ENCODE measurements around the gene MLIP. TPM values are rescaled to one million over a fixed set of nuclear protein-coding genes. Genes with fewer than 3 reads are reported as not detected.

MLIP gene
- total RNA-seq, 1 experiment from 2014 or later = 0.59 TPM

DNA sequence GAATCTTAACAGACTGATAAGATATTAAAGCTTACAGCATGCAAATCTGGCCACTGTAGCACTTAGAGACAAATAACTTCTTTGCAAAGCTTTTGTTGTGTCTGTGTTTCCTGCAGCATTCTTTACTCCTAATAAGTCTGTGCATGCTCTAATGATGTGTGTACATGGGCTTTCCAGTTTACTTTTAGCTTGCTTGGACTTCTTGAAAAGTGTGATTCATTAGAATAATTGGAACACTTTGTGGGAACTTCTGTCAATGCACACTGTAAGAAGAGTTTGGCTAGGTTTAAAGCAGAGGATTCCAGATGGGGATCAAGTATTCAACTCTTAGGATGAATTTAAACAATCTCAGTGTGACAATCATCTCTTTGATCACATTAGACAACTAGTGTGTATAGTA, 174.9 kb downstream of the MLIP start:
- Histone ChIP-seq H3K4me3 (replicated peaks in 1 of 2; ENCODE audit: low read depth in 1 of 2, low read length in 2 of 2) (no peak overlapping the region), H3K4me2 (ENCODE audit: low read length) (no peak overlapping the region), H3K4me1 (ENCODE audit: control insufficient read depth in 1 of 2, insufficient read depth in 2 of 2, low read length in 2 of 2) (peaks cover 0 to 14% of the 10 kb centered on the region in 2 experiments; a peak in 2 of 4 replicates), H3K9me2 (ENCODE audit: insufficient read depth) (no peaks in the 10 kb centered on the region), H3K9ac (ENCODE audit: low read length) (no peak overlapping the region), H3K27ac (ENCODE audit: low read depth, low read length) (no peak overlapping the region), H3K36me3 (ENCODE audit: control insufficient read depth in 1 of 2, insufficient read depth in 2 of 2, low read length in 2 of 2) (no peaks in the 10 kb centered on the region), H3K9me3 (ENCODE audit: control insufficient read depth in 1 of 2, insufficient read depth in 1 of 2, low read depth in 1 of 2, low read length in 2 of 2) (no peaks in the 10 kb centered on the region), H3K27me3 (ENCODE audit: insufficient read depth, low read length) (no peaks in the 10 kb centered on the region), H3K79me2 (ENCODE audit: insufficient read depth, low read length) (no peaks in the 10 kb centered on the region), H2AFZ (ENCODE audit: low read depth, low read length, poor library complexity, severe bottlenecking) (no peak overlapping the region), H4K20me1 (ENCODE audit: insufficient read depth) (no peaks in the 10 kb centered on the region)
- ChIA-PET POLR2A (no interaction called here), CTCF (no interaction called here), RAD21 (ENCODE audit: low non-redundant PET in 1 of 2, low total read pairs in 2 of 2, uncharacterized antibody in 2 of 2, unreplicated experiment in 2 of 2) (no interaction called here)
- ATAC-seq = no peak
- DNase-seq (ENCODE audit: low read depth, low spot score) = no peak
- TF ChIP-seq, protein P1, sequence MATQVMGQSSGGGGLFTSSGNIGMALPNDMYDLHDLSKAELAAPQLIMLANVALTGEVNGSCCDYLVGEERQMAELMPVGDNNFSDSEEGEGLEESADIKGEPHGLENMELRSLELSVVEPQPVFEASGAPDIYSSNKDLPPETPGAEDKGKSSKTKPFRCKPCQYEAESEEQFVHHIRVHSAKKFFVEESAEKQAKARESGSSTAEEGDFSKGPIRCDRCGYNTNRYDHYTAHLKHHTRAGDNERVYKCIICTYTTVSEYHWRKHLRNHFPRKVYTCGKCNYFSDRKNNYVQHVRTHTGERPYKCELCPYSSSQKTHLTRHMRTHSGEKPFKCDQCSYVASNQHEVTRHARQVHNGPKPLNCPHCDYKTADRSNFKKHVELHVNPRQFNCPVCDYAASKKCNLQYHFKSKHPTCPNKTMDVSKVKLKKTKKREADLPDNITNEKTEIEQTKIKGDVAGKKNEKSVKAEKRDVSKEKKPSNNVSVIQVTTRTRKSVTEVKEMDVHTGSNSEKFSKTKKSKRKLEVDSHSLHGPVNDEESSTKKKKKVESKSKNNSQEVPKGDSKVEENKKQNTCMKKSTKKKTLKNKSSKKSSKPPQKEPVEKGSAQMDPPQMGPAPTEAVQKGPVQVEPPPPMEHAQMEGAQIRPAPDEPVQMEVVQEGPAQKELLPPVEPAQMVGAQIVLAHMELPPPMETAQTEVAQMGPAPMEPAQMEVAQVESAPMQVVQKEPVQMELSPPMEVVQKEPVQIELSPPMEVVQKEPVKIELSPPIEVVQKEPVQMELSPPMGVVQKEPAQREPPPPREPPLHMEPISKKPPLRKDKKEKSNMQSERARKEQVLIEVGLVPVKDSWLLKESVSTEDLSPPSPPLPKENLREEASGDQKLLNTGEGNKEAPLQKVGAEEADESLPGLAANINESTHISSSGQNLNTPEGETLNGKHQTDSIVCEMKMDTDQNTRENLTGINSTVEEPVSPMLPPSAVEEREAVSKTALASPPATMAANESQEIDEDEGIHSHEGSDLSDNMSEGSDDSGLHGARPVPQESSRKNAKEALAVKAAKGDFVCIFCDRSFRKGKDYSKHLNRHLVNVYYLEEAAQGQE (IDR thresholded peaks at IDR 0.05; ENCODE audit: low read depth) = no peak
- TF ChIP-seq ZFX (IDR thresholded peaks at IDR 0.05) = no peak
- TF ChIP-seq, protein P2, sequence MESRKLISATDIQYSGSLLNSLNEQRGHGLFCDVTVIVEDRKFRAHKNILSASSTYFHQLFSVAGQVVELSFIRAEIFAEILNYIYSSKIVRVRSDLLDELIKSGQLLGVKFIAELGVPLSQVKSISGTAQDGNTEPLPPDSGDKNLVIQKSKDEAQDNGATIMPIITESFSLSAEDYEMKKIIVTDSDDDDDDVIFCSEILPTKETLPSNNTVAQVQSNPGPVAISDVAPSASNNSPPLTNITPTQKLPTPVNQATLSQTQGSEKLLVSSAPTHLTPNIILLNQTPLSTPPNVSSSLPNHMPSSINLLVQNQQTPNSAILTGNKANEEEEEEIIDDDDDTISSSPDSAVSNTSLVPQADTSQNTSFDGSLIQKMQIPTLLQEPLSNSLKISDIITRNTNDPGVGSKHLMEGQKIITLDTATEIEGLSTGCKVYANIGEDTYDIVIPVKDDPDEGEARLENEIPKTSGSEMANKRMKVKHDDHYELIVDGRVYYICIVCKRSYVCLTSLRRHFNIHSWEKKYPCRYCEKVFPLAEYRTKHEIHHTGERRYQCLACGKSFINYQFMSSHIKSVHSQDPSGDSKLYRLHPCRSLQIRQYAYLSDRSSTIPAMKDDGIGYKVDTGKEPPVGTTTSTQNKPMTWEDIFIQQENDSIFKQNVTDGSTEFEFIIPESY (IDR thresholded peaks at IDR 0.05; ENCODE audit: extremely low read depth, insufficient replicate concordance, low read length) = no peak
- TF ChIP-seq ELF1 (IDR thresholded peaks at IDR 0.05; ENCODE audit: borderline replicate concordance, low read depth) = no peak
- TF ChIP-seq ZNF274 (IDR thresholded peaks at IDR 0.05; ENCODE audit: low read depth, low read length) = no peak
- no peak for TF ChIP-seq POLR2AphosphoS5 (IDR thresholded peaks at IDR 0.05; ENCODE audit: low read depth, low read length)
- TF ChIP-seq EZH2phosphoT487 (IDR thresholded peaks at IDR 0.05; ENCODE audit: borderline replicate concordance) = no peak
- no peak for TF ChIP-seq TCF7L2 (IDR thresholded peaks at IDR 0.05; ENCODE audit: borderline replicate concordance, extremely low read depth, insufficient read depth, insufficient read length)
- no peak for TF ChIP-seq SRF (IDR thresholded peaks at IDR 0.05; ENCODE audit: low read depth)
- TF ChIP-seq JUND (IDR thresholded peaks at IDR 0.05) = no peak
- no peak for TF ChIP-seq FOSL1 (IDR thresholded peaks at IDR 0.05; ENCODE audit: low read depth)
- TF ChIP-seq, protein P3, sequence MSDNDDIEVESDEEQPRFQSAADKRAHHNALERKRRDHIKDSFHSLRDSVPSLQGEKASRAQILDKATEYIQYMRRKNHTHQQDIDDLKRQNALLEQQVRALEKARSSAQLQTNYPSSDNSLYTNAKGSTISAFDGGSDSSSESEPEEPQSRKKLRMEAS (IDR thresholded peaks at IDR 0.05) = no peak
- intact Hi-C loops (cut with micrococcal nuclease) = no loop called here
- BruUV-seq (replicated peaks) = no TSS peak

Data from HCT116 (cell line).